ENCODE results near the gene ZBED5.

- TF ChIP-seq YY1 (IDR thresholded peaks at IDR 0.05; ENCODE audit: insufficient read depth, insufficient read length): no peak
- no peak for TF ChIP-seq ZNF274 (IDR thresholded peaks at IDR 0.05; ENCODE audit: low read depth, low read length)
Observed at GRCh38 chr11:10899121-10899830, 41.4 kb upstream of the ZBED5 start.
